ENCODE results near the gene GNG7.

- TF ChIP-seq EZH2phosphoT487 (IDR thresholded peaks at IDR 0.05; ENCODE audit: insufficient read depth, low read depth), result no peak
- no peak for TF ChIP-seq EZH2 (IDR thresholded peaks at IDR 0.05; ENCODE audit: insufficient read depth, poor library complexity, severe bottlenecking)
These were observed 220.0 kb downstream of the GNG7 start for GRCh38 chr19:2482354-2483038.
